ENCODE measurements around the gene ANKRD13D.
A peak's percentile ranks its signal among the peaks of the same experiment; 100 is the strongest.
"Not testable (repeated sequence)": the region's sequence is repeated elsewhere in the genome, so short reads cannot be mapped to it uniquely, and the experiment has no call there.

The ANKRD13D gene

DNA sequence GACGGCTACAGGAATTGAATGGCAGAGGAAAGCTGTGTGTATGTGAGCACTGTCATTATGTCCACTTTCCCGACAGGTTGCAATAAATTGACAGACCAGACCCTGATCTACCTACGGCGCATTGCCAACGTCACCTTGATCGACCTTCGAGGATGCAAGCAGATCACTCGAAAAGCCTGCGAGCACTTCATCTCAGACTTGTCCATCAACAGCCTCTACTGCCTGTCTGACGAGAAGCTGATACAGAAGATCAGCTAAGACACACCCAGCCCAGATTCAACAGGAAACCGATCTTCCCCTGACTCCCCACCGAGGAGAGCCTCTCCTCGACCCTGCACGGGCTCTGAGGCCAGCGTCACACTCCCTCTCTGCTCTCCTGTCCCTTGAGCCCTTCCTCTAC lies 34.3 kb upstream of the ANKRD13D start:
- TF ChIP-seq, protein P1, sequence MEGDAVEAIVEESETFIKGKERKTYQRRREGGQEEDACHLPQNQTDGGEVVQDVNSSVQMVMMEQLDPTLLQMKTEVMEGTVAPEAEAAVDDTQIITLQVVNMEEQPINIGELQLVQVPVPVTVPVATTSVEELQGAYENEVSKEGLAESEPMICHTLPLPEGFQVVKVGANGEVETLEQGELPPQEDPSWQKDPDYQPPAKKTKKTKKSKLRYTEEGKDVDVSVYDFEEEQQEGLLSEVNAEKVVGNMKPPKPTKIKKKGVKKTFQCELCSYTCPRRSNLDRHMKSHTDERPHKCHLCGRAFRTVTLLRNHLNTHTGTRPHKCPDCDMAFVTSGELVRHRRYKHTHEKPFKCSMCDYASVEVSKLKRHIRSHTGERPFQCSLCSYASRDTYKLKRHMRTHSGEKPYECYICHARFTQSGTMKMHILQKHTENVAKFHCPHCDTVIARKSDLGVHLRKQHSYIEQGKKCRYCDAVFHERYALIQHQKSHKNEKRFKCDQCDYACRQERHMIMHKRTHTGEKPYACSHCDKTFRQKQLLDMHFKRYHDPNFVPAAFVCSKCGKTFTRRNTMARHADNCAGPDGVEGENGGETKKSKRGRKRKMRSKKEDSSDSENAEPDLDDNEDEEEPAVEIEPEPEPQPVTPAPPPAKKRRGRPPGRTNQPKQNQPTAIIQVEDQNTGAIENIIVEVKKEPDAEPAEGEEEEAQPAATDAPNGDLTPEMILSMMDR (IDR thresholded peaks at IDR 0.05; ENCODE audit: low read depth, low read length): no peak
- H3K4me3 ChIP-seq (ENCODE audit: low read depth, low read length): no peak overlapping the region
- in situ Hi-C loops (cut with HindIII; ENCODE audit: low sequenced_read_pairs): no loop called here
- DNase-seq (ENCODE audit: low read depth, low spot score): no peak

DNA sequence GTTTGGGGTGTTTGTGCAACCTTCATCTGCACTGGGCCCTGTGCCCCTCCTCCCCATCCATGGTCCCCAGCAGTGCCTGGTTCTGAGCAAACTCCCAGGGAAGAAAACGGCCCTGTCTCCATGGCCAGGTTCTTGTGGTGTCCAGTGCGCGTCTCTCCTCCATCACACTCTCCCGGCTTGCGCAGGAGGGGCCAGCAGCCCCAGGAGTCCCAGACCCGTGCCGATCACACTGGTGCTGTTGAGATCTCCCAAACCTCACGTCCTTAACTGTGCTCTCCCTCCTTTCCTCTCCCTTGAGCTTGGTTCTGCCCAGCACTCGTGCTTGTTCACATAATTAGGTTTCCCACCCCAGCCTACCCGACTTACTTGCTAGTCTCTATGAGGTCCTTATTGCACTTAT lies 33.8 kb upstream of the ANKRD13D start:
- in situ Hi-C loops (cut with HindIII; ENCODE audit: low sequenced_read_pairs): no loop called here

DNA sequence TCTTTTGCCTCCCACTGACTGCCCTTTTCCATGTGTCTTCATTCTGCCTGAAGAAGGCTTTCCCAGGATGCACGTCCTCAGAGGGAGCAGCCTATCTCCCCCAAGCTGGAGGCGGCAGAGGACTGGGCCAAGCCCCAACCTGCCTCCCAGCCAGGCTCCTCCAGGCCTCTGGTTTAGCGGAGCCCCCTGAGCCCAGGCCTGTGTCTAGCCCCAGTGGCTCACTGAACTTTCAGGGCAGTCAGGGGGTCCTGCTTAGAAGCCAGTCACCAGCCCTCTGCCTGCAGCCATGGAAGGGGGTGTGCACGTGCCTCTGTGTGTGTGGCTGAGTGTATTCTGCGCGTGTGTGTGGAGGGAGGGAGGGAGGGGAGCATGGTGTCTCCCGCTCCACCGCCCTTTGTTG lies 33.2 kb upstream of the ANKRD13D start:
- in situ Hi-C loops (cut with HindIII; ENCODE audit: low sequenced_read_pairs): no loop called here
- DNase-seq (ENCODE audit: low read depth, low spot score): no peak
- TF ChIP-seq, protein P1 (IDR thresholded peaks at IDR 0.05; ENCODE audit: low read depth, low read length): no peak

More for the DNA sequence above, 33.8 kb upstream of the ANKRD13D start:
- no peak for DNase-seq (ENCODE audit: low read depth, low spot score)
- H3K4me3 ChIP-seq (ENCODE audit: low read depth, low read length): no peak overlapping the region
- TF ChIP-seq, protein P1 (IDR thresholded peaks at IDR 0.05; ENCODE audit: low read depth, low read length): no peak

DNA sequence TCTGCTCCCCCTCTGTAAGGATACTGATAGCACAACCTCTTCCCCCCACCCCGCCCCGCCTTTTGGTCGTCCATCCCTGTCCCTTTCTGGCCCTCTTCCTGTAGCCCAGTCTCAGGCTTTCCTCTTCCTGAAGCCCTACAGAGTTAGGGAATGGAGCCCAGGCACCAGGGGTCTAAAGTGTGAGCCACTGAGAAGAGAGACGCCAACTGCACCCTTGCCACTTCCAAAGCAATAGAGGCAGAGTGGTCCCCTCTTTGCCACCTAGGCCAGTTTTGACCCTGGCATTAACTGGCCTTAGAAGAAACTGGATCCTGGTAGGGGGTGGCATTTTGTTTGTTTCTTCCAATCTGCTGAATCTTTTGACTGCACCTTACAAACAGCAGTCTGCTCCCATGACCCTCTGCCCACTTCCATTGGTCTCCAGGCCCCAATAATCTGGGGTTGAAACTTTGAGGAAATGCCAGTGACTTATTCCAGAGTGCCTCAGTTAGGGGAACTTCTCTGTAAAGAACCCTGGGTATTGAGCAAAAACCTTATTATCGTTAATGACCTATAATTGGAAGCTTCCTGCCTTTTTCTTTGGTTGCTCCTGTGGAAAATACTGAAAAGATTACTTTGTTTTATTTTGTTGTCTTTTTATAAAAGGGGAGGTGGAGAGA lies 32.5 kb upstream of the ANKRD13D start:
- H3K4me3 ChIP-seq (ENCODE audit: low read depth, low read length): no peak overlapping the region
- DNase-seq (ENCODE audit: low read depth, low spot score): no peak
- TF ChIP-seq, protein P1 (IDR thresholded peaks at IDR 0.05; ENCODE audit: low read depth, low read length): no peak
- in situ Hi-C loops (cut with HindIII; ENCODE audit: low sequenced_read_pairs): no loop called here

More for the DNA sequence above, 33.2 kb upstream of the ANKRD13D start:
- no peak overlapping the region for H3K4me3 ChIP-seq (ENCODE audit: low read depth, low read length)

DNA sequence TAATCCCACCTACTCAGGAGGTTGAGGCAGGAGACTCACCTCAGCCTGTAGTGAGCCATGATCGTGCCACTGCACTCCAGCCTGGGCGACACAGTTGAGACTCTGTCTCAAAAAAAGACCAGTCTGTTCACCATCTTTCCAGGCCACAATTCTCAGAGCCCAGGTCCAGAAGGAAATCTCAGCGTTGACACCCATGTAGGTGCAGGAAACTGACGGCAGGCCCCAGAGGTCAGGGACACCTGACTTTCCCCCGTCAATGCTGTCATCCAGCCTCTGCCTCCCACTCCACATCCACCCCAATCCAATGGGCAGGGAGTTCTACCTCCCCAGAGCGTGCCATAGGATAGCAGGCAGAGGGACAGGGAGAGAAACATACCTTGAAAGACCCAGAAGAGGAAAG lies 28.7 kb upstream of the ANKRD13D start:
- DNase-seq (ENCODE audit: low read depth, low spot score): no peak
- TF ChIP-seq, protein P1 (IDR thresholded peaks at IDR 0.05; ENCODE audit: low read depth, low read length): no peak
- H3K4me3 ChIP-seq (ENCODE audit: low read depth, low read length): no peak overlapping the region
- in situ Hi-C loops (cut with HindIII; ENCODE audit: low sequenced_read_pairs): no loop called here

DNA sequence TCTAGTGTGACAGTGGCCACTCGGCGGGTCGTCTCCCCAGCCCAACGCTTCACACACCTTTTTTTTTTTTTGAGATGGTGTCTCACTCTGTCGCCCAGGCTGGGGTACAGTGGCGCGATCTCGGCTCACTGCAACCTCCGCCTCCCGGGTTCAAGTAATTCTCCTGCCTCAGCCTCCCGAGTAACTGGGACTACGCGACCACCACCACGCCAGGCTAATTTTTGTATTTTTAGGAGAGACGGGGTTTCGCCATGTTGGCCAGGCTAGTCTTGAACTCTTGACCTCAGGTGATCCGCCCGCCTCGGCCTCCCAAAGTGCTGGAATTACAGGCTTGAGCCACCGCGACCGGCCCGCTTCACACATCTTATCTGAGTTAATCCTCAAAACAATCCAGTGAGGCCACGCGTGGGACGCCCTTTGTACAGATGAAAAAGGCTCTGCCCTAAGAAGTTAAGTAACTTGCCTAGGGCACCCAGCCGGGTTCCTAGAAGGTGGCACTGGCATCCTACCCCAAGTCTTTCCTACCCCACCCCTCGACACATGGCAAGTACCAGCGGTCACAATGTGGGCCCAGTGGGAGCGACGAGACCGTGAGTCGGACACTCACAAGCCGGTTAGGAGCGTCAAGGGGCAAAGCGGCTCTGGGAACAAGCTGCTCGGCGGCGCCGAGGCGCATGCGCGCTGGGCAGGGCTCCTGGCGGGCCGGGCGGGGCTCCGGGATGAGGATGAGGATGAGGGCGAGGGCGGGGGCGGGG lies 28.0 kb upstream of the ANKRD13D start:
- peak overlapping the region; percentile 17 for H3K4me3 ChIP-seq (ENCODE audit: low read depth, low read length)
- in situ Hi-C loops (cut with HindIII; ENCODE audit: low sequenced_read_pairs): not testable (repeated sequence)
- peak; percentile 44 for DNase-seq (ENCODE audit: low read depth, low spot score)

DNA sequence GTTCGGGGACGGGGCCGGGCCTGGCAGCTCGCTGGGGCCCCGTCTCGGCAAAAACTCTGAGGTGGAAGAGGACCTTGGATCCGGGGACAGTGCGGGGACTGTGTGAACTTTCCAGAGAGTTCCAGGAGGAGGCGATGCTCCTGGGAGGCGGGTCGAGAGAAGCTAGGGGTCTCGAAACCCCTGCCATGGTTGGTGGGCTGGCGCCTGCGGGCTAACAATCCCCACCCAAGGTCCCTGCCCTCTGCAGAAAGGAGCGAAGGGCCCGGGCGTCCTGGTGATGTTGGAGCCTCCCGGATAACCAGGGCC lies 27.5 kb upstream of the ANKRD13D start:
- TF ChIP-seq, protein P1 (IDR thresholded peaks at IDR 0.05; ENCODE audit: low read depth, low read length): peak; percentile 50
- no peak for DNase-seq (ENCODE audit: low read depth, low spot score)
- H3K4me3 ChIP-seq (ENCODE audit: low read depth, low read length): peak overlapping the region; percentile 17
- in situ Hi-C loops (cut with HindIII; ENCODE audit: low sequenced_read_pairs): no loop called here

Data from astrocyte of the spinal cord (primary cell).